GM21367 (cell line): Measurements from ENCODE around the gene BCR.
"Not testable (repeated sequence)": the region's sequence is repeated elsewhere in the genome, so short reads cannot be mapped to it uniquely, and the experiment has no call there.

Source experiments
- ATAC-seq: cut with Tn5 transposase; IDR thresholded peaks from one replicate; pipeline ENCODE4 v1.9.1; 2021; ENCODE audit not compliant: unreplicated experiment

BCR gene

DNA sequence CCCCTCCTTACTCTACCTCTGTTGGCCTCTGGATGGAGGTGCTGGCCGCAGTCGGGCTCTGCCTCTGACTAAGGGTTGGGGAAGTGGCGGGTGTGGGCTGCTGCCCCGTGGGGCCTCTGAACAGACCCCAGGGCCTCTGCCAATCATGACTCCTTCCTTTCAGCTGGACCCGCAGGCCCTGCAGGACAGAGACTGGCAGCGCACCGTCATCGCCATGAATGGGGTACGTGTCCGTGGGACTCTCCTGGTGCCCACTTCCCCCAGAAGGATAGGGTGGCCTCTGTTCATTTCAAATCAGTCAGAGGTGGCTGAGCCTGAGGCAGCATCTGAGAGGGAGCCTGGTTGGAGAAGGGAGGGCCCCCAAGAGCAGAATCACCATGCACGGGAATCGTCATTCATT, 129.0 kb downstream of the BCR start:
- not testable (repeated sequence) for ATAC-seq

DNA sequence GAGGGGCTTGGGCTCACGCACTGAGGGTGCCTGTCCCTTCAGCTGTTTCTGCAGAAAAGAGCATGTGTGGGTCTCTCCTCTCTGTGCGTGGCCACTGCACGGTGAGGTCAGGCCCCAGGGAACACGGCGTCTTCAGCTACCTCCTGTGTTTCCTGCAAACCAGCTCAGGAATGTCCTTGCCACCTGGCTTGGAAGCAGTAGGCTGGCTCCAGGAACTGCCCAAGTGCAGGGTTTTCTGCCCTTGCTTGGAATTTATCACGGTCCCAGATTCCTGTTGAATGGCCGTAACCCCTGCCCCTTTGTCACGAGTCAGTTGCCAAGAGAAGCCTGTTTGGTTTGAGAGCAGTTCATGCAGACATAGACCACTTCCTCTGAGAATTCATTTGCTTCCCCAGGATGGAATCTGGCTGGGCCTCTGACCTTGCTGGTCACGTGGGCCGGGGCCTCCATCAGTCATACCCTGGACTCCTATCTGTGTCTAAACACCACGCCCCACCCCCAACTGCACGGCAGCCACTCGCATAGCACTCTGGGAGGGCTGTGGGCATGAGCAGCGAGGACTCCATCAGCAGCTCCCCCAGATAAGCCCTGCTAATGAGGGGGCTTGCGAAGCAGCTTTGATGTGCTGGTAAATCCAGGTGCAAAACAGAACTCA, 130.3 kb downstream of the BCR start:
- not testable (repeated sequence) for ATAC-seq

DNA sequence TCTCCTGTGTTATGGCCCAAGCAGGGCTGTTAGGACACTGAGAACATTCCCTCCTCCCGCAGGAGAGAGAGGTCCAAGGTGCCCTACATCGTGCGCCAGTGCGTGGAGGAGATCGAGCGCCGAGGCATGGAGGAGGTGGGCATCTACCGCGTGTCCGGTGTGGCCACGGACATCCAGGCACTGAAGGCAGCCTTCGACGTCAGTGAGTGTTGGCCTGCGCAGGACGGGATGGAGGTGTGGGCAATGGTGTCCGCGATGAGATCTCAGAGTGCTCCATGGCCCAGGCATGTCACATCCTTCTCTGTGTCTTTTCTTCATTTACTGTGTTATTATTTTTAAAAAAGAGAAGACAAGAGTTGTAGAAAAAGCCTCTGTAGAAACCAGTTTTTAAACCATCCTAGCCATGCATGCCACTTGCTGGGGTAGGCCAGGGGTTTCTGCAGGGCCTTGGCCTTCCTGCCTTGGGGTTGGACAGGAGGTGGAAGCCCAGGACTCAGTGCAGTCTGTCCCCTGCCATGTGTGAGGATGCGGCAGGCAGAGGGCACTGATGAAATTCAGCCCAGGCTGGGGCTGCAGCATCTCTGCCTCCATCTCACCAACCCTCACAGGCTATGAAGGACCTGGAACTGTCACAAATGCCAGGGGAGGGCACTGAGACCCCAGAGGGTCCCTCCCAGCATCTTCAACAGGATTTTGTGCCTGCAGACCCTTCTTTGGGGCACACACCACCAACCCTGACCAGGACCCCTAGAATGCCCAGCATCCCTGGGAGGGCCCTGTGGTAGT, 131.5 kb downstream of the BCR start:
- ATAC-seq = not testable (repeated sequence)

DNA sequence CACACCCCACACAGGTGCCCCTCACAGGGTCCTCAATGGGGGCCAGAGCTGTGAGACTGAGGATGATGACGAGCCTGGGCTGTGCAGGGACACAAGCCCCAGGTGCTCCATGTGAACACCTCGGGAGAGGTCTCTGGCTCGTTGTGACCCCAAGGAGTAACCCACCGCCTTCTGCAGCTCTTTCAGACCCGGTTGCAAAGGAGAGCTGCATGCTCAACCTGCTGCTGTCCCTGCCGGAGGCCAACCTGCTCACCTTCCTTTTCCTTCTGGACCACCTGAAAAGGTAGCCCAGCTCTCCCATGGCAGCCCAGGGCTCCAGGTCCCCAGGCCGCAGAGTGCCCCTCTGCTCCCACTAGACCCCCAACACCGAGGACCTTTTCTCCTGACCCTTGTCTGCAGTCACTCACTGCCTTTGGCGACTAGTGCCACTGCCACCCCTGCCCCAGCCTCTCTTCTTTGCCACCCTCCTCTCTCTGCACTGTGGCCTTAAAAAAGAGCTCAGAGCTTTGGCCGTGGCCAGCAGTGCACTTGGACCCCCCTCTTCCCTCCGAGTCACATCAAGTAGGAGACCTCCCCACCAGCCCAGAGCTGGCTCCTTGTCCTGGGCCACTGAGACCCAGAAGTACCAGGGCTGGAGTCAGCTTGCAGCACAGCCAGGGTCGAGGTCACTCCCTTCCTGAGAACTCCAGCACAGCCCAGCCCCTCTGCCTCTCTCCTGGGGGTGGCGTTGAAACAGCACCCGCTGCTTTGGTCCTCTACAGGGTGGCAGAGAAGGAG, 133.7 kb downstream of the BCR start:
- no peak for ATAC-seq

DNA sequence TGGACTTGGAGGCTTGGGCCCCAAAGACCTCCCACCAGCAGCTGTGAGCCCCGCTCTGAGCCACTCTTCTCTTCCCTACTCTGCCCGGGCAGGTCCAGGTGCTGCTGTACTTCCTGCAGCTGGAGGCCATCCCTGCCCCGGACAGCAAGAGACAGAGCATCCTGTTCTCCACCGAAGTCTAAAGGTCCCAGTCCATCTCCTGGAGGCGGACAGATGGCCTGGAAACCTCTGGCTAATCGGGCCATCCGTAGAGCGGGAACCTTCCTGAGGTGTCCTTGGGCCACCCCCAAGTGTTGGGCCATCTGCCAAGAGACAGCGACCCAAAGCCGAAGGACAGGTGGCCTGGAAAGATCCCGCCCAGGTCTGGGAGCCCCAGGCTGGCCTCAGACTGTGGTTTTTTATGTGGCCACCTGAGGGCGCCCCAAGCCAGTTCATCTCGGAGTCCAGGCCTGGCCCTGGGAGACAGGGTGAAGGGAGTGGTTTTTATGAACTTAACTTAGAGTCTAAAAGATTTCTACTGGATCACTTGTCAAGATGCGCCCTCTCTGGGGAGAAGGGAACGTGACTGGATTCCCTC, 135.1 kb downstream of the BCR start:
- ATAC-seq = no peak

DNA sequence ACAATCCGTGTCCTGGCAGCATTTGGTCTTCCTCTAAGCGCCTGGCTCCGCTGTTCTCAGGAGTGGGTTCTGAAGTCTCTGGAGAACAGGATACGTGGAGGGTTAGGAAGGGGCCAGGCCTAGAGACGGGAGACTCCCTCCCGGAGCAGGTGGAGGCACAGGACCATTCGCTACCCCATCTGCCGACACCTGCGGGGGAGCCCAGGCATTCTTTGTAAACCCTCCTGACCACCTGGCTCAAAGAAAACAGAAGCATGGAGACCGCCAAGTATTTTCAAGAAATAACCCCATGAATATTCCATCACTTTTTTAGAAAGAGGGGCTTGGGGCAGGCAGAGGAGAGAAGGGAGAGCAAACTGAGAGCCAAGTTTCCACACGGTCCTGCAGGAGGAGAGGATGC, 136.3 kb downstream of the BCR start:
- ATAC-seq = not testable (repeated sequence)

DNA sequence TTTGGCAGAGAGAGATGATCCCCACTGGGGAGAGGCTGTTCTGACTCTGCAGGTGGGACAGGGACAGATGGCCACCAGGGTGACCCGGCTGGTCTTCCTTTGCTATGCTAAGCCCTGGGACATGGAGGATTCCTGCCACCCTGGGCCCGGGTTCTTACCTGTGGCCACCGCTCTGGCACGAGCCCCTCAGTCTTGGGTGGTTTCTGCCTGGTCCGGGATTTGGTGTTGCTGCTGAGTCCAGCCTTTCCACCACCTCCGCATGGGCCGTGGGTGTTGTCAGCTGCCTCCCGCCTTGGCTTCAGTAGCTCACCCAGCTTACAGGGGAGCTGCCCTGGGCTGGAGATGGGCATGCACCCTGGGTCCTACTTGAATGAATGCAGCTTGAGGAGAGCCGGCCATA, 138.0 kb downstream of the BCR start:
- ATAC-seq = not testable (repeated sequence)

DNA sequence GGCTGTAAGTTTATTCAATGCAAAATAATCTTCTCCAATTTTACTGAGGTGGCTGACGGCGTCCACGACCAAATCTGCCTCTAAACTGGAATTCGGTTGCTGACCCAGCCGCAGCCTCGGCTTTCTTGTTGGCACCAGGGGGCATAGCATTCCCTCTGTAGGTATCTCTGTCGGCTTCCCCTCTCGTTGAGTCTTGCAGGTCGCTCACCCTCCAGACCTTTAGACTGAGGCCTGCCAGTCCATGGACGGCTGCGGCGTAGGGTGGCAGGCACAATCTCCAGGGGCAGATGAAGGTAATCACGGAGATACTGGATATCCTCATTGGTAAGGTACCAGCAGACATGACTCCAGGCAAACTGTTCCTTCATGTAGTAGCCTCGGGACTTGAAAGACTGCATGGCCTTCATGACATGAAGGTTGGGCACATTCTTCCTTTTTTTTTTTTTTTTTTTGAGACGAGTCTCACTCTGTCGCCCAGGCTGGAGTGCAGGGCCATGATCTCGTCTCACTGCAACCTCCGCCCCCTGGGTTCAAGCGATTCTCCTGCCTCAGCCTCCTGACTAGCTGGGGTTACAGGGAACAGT, 142.3 kb downstream of the BCR start:
- ATAC-seq = not testable (repeated sequence)

DNA sequence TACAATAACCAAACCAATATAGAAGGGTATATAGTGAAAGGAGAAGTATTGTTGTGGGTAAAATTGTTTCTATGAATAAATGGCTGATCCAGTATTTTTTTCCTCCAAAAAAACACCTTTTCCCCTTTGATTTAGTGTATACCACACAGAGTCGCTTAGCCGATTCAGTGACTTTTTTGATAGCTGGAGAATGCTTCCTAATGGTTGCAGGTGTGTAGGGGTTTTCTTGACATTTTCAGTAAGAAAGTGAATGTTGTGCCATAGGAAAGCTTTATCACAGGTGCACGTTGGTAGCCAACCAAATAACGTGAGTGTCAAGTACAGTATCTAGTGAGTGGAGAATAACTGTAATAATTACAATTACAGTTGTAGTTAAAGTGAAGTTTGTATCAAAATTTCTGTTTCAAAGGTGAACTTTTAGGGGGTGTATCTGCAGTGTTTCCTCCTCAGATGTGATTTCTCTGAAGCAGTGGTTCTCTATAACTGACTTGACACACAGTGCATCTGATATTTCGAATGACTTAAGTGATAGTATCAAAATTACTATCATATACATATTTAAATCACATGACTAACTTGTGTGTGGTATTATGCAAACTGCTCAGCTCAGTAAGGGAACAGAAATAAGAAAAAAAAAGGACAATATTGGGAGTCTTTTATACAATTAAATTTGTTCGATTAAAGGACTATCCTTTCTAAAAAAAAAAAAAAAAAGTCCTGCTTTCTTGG, 143.8 kb downstream of the BCR start:
- ATAC-seq = not testable (repeated sequence)

DNA sequence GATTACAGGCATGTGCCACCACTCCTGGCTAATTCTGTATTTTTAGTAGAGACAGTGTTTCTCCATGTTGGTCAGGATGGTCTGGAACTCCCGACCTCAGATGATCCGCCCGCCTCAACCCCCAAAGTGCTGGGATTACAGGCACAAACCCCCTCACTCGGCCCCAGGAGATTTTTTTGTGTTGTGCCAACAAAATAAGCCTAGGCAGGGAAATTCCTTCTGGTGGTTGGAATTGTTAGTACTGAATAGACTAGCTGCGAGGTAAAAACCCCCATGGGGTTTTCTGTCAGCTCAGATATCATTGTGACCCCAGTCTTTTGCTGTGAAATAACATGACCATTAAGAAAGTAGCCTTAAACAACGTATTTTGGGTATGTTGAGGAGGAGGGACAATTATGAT, 144.9 kb downstream of the BCR start:
- ATAC-seq = no peak

DNA sequence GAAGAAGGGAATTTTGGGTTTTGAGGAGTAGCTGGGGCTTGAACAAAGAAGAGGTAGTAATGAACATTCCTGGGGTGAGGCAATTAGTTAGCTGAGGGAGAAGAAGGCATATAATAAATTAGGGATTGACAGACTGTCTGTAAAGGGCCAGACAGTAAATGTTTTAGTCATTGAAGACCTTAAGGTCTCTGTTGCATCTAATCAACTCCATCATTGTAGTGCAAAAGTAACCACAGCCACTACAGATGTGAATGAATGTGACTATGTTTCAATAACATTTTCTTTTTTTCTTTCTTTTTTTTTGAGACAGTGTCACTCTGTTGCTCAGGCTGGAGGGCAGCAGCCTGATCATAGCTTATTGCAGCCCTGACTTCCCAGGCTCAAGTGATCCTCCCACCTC, 153.5 kb downstream of the BCR start:
- ATAC-seq = not testable (repeated sequence)

DNA sequence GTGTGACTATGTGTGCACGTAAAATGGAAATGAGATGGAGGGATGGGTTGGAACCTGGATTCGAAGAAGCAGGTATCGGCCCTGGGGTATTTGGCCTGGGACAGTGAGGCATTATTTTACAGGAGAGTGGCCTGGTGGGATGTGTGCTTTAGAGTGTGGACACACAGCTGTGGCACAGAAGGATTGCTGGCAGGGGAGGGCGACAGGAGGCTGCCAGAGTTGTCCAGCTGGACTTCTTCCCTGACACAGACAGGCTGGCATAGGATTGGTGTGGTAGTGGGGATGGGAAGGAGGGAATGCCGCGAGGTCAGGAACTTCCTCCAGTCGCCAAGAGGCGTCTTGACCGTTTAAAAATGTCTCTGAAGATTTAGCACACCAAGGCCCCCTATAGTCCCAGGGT, 157.4 kb downstream of the BCR start:
- not testable (repeated sequence) for ATAC-seq

DNA sequence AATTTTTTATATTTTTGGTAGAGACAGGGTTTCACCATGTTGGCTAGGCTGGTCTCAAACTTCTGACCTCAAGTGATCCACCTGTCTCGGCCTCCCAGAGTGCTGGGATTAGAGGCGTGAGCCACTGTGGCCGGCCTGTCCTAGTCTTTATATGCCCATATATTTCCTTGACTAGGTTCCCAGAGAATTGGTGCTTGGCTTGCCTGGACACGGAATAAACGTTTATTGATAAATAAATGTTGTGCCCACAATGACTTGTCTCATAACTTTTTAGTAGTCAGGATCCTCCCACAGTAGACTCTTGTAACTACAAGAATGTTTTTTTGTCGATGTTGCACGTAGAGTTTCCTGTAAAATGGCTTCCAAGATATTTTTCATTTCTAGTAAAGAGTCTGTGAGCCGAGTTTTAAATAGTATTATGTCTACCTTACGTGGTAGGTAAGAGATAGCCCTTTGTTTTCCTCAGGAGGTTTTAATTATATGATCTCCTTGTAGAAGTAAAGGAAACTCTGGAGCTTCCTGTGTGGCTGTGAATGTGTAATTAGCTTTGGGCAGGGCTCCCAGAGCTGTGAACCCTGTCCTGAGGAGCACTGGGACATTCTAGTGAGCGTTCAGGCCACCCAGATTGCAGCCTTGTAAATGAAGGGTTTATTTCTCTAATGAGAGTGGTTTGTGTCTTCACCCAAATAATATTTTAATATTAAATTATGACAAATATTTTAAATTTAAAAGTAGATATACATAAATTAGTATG, 161.8 kb downstream of the BCR start:
- not testable (repeated sequence) for ATAC-seq

DNA sequence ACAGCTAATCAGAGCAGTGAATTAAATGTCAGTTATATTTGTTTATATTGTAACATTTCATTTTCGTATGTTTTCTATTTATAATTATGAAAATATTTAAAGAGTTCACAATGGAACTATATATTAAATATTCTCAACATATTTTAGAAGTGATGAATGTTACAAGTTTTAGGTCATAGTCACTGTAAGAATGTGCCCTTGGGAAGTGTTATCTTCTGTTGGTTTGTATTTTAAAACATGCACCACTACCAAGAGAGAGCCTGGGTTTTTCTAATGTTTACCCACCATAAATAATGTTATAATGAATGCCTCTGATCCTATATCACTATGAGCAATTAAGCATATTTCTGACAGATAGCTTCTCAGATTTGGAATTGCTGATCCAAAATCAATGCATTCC, 171.0 kb downstream of the BCR start:
- no peak for ATAC-seq

DNA sequence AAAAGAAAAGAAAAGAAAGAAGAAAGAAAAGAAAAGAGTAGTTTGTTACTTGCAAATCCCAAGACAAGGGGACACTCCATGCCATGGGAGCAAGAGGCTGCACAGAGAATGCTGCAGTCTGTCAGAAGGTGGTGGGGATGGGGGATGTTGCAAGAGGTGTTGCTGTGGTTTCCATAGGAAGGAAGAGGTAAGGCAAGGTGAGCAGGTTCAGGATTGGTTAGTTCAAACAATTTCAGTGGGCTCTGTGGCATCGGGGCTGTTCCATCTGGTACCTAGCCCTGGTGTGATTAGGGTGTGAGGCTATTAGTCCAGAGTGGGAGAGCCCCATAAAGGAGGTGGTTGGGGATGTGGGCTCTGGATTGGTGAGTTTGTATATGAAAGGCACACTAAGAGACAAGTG, 172.7 kb downstream of the BCR start:
- no peak for ATAC-seq

DNA sequence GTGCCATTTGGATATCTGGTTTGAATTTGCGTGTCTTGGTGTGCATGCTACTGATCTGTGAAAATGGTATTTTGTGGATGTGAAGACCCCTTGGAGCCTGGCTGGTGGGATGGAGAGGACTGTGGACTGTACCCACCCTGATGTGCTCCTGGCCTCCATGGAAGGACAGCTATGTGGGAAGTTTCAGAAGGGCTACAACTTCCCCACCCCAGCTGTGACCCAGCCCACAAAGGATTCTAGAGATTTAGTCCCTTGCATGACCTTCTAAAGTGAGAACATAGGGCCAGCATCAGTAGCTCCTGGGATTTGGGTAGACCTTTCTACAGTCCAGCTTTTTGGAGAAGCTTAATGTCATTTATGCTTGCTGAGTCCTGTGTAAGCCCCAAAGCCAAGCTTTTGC, 173.4 kb downstream of the BCR start:
- ATAC-seq = no peak

DNA sequence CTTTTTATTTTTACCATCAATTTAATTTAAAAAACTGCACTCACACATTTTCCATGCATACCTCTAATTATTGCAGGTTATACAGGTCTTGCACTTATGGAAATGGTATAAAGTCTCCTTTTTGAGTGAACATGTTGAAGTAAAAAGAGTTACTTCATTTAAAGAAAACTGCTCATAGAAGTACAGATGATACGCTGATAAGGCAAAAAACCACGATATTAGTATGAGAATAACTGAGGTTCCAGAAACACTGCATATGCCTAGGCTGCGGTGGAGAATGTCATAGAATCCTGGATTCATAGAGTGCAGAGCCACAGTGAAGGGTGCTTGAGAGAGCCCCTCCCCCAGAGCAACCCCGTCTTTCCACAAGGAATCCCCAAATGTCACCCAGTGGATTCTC, 175.8 kb downstream of the BCR start:
- ATAC-seq = no peak

DNA sequence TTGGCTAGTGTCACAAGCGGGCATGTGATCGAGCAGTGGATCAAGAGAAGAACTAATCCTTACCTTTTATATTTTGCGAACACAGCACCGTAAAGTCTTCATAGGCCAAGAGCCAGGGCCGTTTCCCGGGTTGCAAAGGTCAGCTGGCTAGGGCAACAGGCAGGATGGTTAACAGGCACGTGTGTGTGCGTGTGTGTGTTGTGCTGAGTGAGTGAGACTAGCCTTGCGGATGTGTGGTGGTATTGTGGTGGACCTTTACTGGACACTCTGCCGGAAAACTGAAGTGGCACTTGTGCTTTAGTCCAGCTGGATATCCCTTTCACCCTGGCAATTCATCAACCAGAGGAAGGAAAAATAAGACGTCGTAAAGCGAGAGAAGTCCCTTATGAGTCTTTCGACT, 176.7 kb downstream of the BCR start:
- no peak for ATAC-seq

DNA sequence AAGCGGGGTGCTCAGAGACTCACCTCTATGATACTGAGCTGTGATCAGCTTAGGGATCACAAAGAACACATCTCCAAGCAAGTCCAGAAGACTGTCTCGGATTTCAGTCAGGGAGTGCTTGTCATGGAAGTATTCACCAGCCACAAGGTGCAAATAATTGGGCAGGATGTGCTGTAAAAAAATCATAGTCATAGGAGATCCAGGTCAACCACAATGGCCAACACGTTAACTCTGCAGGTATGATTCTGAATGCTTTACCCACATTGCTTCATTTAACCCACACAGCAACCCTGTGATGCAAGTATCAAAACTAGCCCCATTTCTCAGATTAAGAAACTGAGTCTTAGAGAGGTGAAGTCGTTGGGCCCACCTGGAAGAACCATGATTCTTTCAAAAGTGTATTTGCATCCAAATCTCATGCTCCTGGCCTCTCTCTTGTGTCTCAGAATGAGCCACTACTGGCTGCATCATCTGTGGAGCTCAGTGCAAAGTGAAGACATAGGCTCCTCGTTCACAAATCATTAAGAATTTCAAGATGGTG, 179.3 kb downstream of the BCR start:
- ATAC-seq = no peak
